DOHH2 (cell line): Measurements from ENCODE around the gene NAP1L4.

Experiments
- H3F3A ChIP-seq: fragments of 200-600 bp; sonication (generic), shearing (Covaris generic); 2 replicates; pipeline ENCODE4 v1.6.0; 2016; ENCODE audit warnings: antibody characterized with exemption, mild to moderate bottlenecking; ENCODE audit not compliant: control insufficient read depth, insufficient read depth
- H3K27ac ChIP-seq: fragments of 200-600 bp; sonication (generic); 2 replicates; pipeline ENCODE4 v1.5.1; 2014; ENCODE audit warnings: low read depth, mild to moderate bottlenecking, low read length, moderate library complexity
- H3K27me3 ChIP-seq: fragments of 200-600 bp; sonication (generic); 2 replicates; pipeline ENCODE4 v1.6.1; 2014; ENCODE audit warnings: mild to moderate bottlenecking, low read length, mixed read lengths; ENCODE audit not compliant: control insufficient read depth
- H3K36me3 ChIP-seq: fragments of 200-600 bp; sonication (generic); 2 replicates; pipeline ENCODE4 v1.6.1; 2014; ENCODE audit warnings: mild to moderate bottlenecking, low read length, moderate library complexity, mixed read lengths; ENCODE audit not compliant: control insufficient read depth
- H3K4me1 ChIP-seq: fragments of 200-600 bp; sonication (generic); 2 replicates; pipeline ENCODE4 v1.6.1; 2014; ENCODE audit warnings: mild to moderate bottlenecking, low read length, mixed read lengths; ENCODE audit not compliant: control insufficient read depth
- H3K4me2 ChIP-seq: fragments of 200-600 bp; sonication (generic); 2 replicates; pipeline ENCODE4 v1.6.0; 2014; ENCODE audit warnings: mild to moderate bottlenecking, low read length, moderate library complexity
- H3K4me3 ChIP-seq: fragments of 200-600 bp; sonication (generic); 2 replicates; pipeline ENCODE4 v1.5.1; 2014; ENCODE audit warnings: mild to moderate bottlenecking, low read length, mixed read lengths
- H3K79me2 ChIP-seq: fragments of 200-600 bp; sonication (generic); 2 replicates; pipeline ENCODE4 v1.6.1; 2014; ENCODE audit warnings: mild to moderate bottlenecking, low read length, mixed read lengths; ENCODE audit not compliant: control insufficient read depth
- H3K9me2 ChIP-seq: fragments of 200-600 bp; sonication (generic); replicated peaks from 2 replicates; pipeline ENCODE4 v1.6.1; 2014; ENCODE audit warnings: mild to moderate bottlenecking, low read length, mixed read lengths; ENCODE audit not compliant: control insufficient read depth
- H3K9me3 ChIP-seq: fragments of 200-600 bp; sonication (generic); 2 replicates; pipeline ENCODE4 v1.6.1; 2014; ENCODE audit warnings: antibody characterized with exemption, low read length, mixed read lengths; ENCODE audit not compliant: control insufficient read depth, insufficient read depth
- H4K20me1 ChIP-seq: fragments of 200-600 bp; sonication (generic); 2 replicates; pipeline ENCODE4 v1.6.0; 2014; ENCODE audit warnings: low read depth, mild to moderate bottlenecking, antibody characterized with exemption, low read length, moderate library complexity; ENCODE audit not compliant: control insufficient read depth, insufficient read depth
- CTCF ChIP-seq: fragments of 200-600 bp; sonication (generic); IDR thresholded peaks from one replicate; pipeline ENCODE4 v1.5.1; 2014; ENCODE audit warnings: antibody characterized with exemption, mild to moderate bottlenecking, low read depth, low read length; ENCODE audit not compliant: poor library complexity, severe bottlenecking
- EZH2phosphoT487 ChIP-seq: fragments of 200-600 bp; sonication (generic); IDR thresholded peaks from 2 replicates; pipeline ENCODE4 v1.6.1; 2017; ENCODE audit warnings: borderline replicate concordance, mild to moderate bottlenecking, antibody characterized with exemption, low read length, moderate library complexity, mixed read lengths

The NAP1L4 gene

DNA sequence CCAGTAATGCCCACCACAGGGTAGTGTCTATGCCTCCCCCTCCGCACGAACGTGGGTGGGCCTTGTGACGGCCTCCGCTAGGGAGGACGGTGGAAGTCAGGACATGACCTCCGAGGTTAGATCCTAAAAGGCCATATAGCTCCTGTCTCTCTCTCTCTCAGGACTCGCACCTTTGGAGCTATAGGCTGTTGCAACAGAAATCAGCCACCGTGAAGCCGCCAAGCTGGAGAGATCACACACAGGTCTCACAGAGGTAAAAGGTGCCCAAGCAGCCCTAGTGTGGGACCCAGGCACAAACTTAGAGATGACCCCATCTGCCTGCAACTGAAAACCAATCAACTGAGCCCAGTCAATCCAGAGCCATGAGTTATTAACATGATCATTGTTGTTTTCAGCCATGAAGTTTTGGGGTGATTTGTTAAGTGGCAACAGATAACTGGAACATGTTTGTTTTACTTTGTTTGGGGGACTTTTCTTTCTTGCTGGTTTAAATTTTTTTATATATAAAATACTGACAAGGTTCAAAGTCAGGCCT, 7.4 kb upstream of the NAP1L4 start:
- Histone ChIP-seq H3K4me2 (no peak overlapping the region), H3K27me3 (no peaks in the 10 kb centered on the region), H3K9me3 (no peaks in the 10 kb centered on the region), H3K36me3 (peaks cover 34% of the 10 kb centered on the region), H3K4me1 (peaks cover 1% of the 10 kb centered on the region), H3F3A (no peaks in the 10 kb centered on the region), H3K4me3 (no peak overlapping the region), H3K9me2 (no peaks in the 10 kb centered on the region), H4K20me1 (no peaks in the 10 kb centered on the region), H3K27ac (no peak overlapping the region), H3K79me2 (no peaks in the 10 kb centered on the region)
- TF ChIP-seq CTCF (no peak), EZH2phosphoT487 (no peak)

- no peak overlapping the region for H3K4me2 ChIP-seq
- H3K4me3 ChIP-seq = no peak overlapping the region
- H3F3A ChIP-seq = peaks cover 3% of the 10 kb centered on the region; the same call in 1 of the 2 replicates
- no peaks in the 10 kb centered on the region; the same call in 1 of the 2 replicates for H3K79me2 ChIP-seq
- H3K9me2 ChIP-seq = no peaks in the 10 kb centered on the region
- no peaks in the 10 kb centered on the region for H3K27me3 ChIP-seq
- peaks cover 11% of the 10 kb centered on the region for H3K4me1 ChIP-seq
- TF ChIP-seq EZH2phosphoT487 = no peak
- no peak for TF ChIP-seq CTCF
- peaks cover 24% of the 10 kb centered on the region for H3K36me3 ChIP-seq
- no peak overlapping the region for H3K27ac ChIP-seq
- H3K9me3 ChIP-seq = no peaks in the 10 kb centered on the region
- H4K20me1 ChIP-seq = no peaks in the 10 kb centered on the region
Observed at GRCh38 chr11:2998073-2998850, 6.1 kb upstream of the NAP1L4 start.

- Histone ChIP-seq H3K27ac (no peak overlapping the region), H3K4me1 (peaks cover 16% of the 10 kb centered on the region), H3K9me2 (no peaks in the 10 kb centered on the region), H3K9me3 (no peaks in the 10 kb centered on the region), H4K20me1 (no peaks in the 10 kb centered on the region), H3F3A (peaks cover 3% of the 10 kb centered on the region; the same call in 1 of the 2 replicates), H3K4me3 (no peak overlapping the region), H3K36me3 (peaks cover 17% of the 10 kb centered on the region), H3K27me3 (no peaks in the 10 kb centered on the region), H3K79me2 (peaks cover 5% of the 10 kb centered on the region), H3K4me2 (no peak overlapping the region)
- no peak for TF ChIP-seq CTCF
- TF ChIP-seq EZH2phosphoT487 = no peak
Observed at GRCh38 chr11:2997406-2997805, 5.3 kb upstream of the NAP1L4 start.
